NCI-H1092 treated with DMSO at 0.1 percent for 48 hours (cell line): ENCODE data around the gene BLVRB.
"Not testable (repeated sequence)": the region's sequence is repeated elsewhere in the genome, so short reads cannot be mapped to it uniquely, and the experiment has no call there.

Experiments used
- DNase-seq: peaks from one replicate; lab custom pipeline; 2025; lab: John Stamatoyannopoulos, UW

Gene BLVRB

GRCh38 chr19:40422748-40423566, 42.6 kb downstream of the BLVRB start:
- DNase-seq = no peak

- no peak for DNase-seq
Observed at GRCh38 chr19:40421993-40422747, 43.4 kb downstream of the BLVRB start.

GRCh38 chr19:40420766-40421765, 44.5 kb downstream of the BLVRB start:
- peak; percentile 73 for DNase-seq

DNA sequence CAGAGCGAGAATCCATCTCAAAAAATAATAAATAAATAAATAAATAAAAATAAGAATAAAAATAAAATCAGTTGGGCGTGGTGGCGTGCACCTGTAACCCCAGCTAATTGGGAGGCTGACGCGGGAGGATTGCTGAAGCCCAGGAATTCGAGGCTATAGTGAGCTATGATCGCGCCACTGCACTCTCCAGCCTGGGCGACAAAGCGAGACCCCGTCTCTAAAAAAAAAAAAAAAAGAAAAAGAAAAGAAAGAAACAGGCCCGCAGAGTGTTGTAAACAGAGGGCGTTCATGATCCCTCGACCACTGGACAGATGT, 45.1 kb downstream of the BLVRB start:
- DNase-seq = no peak

GRCh38 chr19:40419780-40420179, 45.8 kb downstream of the BLVRB start:
- DNase-seq = no peak

DNA sequence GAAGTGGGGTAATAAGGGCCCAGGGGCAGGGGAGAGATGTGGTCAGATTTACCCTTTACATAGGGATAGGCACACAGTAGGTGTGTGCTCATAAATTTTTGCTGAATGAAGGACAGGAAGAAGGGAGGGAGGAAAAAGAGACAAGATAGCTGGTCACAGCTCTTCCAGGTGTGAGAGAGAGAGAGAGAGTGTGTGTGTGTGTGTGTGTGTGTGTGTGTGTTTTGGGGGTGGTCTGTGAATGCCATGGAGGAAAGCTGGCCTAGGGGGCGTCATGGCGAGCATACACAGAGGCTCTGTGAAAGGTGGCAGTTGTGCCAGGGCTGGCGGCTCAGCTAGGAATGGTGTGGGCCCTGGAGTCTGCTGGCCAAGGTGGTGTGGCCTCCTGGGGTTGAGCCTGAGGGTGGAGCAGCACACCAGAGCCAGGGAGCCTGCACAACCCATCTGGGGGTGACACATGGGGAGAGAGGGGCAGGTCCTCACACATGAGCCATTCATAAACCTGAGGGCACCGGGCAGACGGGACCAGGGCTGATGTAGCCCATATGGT, 46.4 kb downstream of the BLVRB start:
- no peak for DNase-seq

DNA sequence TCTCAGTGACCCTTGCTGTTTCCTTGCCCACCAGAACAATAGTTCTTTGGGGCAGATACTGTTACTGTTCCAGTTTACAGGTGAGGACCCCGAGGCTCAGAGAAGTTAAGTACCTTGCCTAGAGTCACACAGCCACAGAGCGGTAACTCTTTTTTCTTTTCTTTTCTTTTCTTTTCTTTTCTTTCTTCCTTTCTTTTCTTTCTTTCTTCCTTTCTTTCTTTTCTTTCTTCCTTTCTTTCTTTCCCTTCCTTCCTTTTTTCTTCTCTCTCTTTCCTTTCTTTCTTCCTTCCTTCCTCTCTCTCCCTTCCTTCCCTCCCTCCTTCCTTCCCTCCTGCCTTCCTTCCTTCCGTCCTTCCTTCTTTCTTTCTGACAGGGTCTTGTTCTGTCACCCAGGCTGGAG, 47.5 kb downstream of the BLVRB start:
- no peak for DNase-seq

GRCh38 chr19:40417643-40417981, 47.9 kb downstream of the BLVRB start:
- DNase-seq = no peak

- DNase-seq = no peak
Observed at GRCh38 chr19:40416918-40417642, 48.5 kb downstream of the BLVRB start.

DNA sequence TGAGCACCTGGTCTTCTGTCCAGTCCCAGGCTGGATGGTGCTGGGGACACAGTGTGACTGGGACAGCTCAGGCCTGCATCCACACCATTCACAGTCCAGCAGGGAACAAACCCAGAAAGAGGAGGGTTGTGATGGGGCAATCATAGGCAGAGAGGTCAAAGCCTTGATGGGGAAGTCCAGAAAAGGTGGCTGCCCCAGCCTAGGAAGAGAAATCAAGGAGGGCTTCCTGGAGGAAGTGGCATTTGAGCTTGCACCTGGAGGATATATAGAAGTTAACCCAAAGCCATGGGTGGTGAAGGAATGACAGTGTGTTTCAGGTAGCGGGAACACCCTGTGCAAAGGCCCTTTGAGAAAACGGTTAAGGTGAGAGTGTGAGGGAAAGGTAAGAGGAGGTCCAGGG, 49.8 kb downstream of the BLVRB start:
- DNase-seq = no peak

GRCh38 chr19:40414542-40415535, 50.7 kb downstream of the BLVRB start:
- DNase-seq = no peak

- no peak for DNase-seq
Observed at GRCh38 chr19:40413291-40413845, 52.2 kb downstream of the BLVRB start, which contains the start of gene PRX. Gene PRX, minus strand, starts transcription at chr19:40413378. Its CDS starts 5,446 bp downstream, at chr19:40407932.

DNA sequence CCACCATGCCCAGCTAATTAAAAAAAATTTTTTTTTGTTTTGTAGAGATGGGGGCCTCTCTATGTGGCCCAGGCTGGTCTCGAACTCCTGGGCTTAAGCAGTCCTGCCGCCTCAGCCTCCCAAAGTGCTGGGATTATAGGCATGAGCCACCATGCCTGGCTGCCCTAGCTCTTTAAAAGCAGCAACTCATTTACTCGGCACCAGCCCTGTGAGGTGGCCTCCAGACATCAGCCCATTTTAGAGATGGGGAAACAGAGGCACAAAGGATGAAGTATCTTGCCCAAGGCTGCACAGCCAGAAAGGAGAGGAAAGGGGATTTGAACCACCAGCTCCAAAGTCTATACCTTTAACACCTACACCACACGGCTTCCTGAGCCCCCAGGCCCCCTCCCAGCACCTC, 52.7 kb downstream of the BLVRB start:
- no peak for DNase-seq

- DNase-seq = no peak
Observed at GRCh38 chr19:40411958-40412499, 53.5 kb downstream of the BLVRB start.

DNA sequence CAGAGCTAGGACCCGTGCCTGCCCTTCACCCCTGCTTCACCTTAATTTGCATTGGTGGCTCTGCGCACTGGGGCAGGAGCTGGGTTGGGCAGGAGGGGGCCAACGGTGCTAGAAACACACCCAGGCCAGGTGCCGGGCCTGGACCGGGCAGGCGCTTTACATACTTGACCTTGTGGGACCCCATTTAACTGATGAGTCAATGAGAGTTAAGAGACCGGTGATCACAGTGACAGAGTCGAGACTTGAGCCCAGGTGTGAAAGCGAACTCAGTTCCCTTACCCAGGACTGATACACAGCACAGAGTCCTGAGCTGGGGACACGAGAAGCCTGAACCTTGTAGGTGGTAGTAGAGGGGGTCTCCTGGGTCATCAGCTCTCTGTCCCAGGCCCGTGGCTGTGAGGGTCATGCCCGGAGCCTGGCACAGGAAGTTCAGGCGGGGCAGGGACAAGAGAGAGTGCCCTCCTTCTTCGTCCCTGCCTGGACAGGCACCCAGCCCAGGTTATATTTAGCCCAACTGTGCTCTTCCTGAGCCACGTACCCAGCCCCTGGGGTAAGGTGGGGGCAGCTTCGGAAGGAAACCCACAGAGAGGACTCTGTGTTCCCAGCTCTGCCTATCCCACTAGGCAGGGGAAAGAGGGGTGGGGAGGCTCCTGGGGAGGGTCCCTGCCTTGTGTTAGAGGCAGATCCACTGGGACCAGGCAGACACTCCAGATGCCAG, 54.3 kb downstream of the BLVRB start:
- no peak for DNase-seq

- no peak for DNase-seq
Observed at GRCh38 chr19:40410030-40410389, 55.5 kb downstream of the BLVRB start.

GRCh38 chr19:40408598-40408925, 57.0 kb downstream of the BLVRB start:
- not testable (repeated sequence) for DNase-seq

- DNase-seq = no peak
Observed at GRCh38 chr19:40407714-40408597, 57.6 kb downstream of the BLVRB start.
